HG03045 (cell line): ENCODE measurements around the gene BLOC1S3.
"Not testable (repeated sequence)": the region's sequence is repeated elsewhere in the genome, so short reads cannot be mapped to it uniquely, and the experiment has no call there.

Source experiments
- ATAC-seq: cut with Tn5 transposase; IDR thresholded peaks from one replicate; pipeline ENCODE4 v1.9.1; 2021; ENCODE audit warnings: mild to moderate bottlenecking, moderate library complexity; ENCODE audit not compliant: unreplicated experiment

The BLOC1S3 gene

GRCh38 chr19:45218426-45218825 lies 39.8 kb downstream of the BLOC1S3 start:
- ATAC-seq, result no peak

GRCh38 chr19:45218911-45219743 lies 40.5 kb downstream of the BLOC1S3 start:
- ATAC-seq, result no peak

GRCh38 chr19:45222724-45223123 lies 44.1 kb downstream of the BLOC1S3 start:
- ATAC-seq, result no peak

- no peak for ATAC-seq
Observed at GRCh38 chr19:45223879-45224278, 45.3 kb downstream of the BLOC1S3 start.

GRCh38 chr19:45224645-45225044 lies 46.1 kb downstream of the BLOC1S3 start:
- ATAC-seq, result no peak

- ATAC-seq, result not testable (repeated sequence)
Observed at GRCh38 chr19:45229056-45229455, 50.5 kb downstream of the BLOC1S3 start.
